HEK293 (cell line): ENCODE measurements around the gene PTPN4.

Source experiments
- CTCF ChIA-PET: fragments of 350-600 bp; formaldehyde crosslinking; extraction: SDS; loops from one replicate; lab custom pipeline; 2021; ENCODE audit warnings: antibody characterized with exemption; lab: Yijun Ruan, JAX
- POLR2A ChIA-PET: fragments of 300-600 bp; formaldehyde crosslinking; extraction: SDS; loops from one replicate; lab custom pipeline; 2020; ENCODE audit warnings: antibody characterized with exemption, inconsistent platforms; lab: Yijun Ruan, JAX
- H3K27ac ChIP-seq: fragments of 200-500 bp; sonication (Bioruptor generic); 2 replicates; pipeline ENCODE4 v1.5.1; 2014; ENCODE audit warnings: low read depth, low read length, control low read depth, inconsistent platforms; ENCODE audit errors: extremely low read depth
- H3K36me3 ChIP-seq, 2 experiments: fragments of 200-500 bp in 1 of 2; sonication (Bioruptor generic) in 1 of 2; 1 replicate in 1 of 2; 2 replicates in 1 of 2; pipeline ENCODE4 v1.5.1; 2014 to 2017; ENCODE audit warnings: inconsistent platforms in 2 of 2, low read length in 2 of 2; ENCODE audit not compliant: control insufficient read depth in 2 of 2, insufficient read depth in 1 of 2
- H3K4me1 ChIP-seq: fragments of 200-500 bp; sonication (Bioruptor generic); 2 replicates; pipeline ENCODE4 v1.5.1; 2014; ENCODE audit warnings: mild to moderate bottlenecking, low read length, inconsistent platforms; ENCODE audit not compliant: control insufficient read depth, insufficient read depth
- H3K4me3 ChIP-seq: 2 replicates; pipeline ENCODE4 v1.5.1; 2011; ENCODE audit warnings: low read depth, mild to moderate bottlenecking, control low read depth, low read length, moderate library complexity
- H3K9me3 ChIP-seq: fragments of 200-500 bp; sonication (Bioruptor generic); 2 replicates; pipeline ENCODE4 v1.5.1; 2014; ENCODE audit warnings: low read depth, low read length, inconsistent platforms; ENCODE audit not compliant: control insufficient read depth, insufficient read depth
- PRDM1 ChIP-seq: fragments of 450-650 bp; formaldehyde crosslinking; IDR thresholded peaks from 2 replicates; pipeline ENCODE4; 2016; ENCODE audit warnings: missing biosample characterization, missing genetic modification characterization
- SCRT1 ChIP-seq: fragments of 450-650 bp; formaldehyde crosslinking; IDR thresholded peaks from 2 replicates; pipeline ENCODE4 v1.5.1; 2016; ENCODE audit warnings: missing biosample characterization, missing genetic modification characterization, borderline replicate concordance
- TCF7L2 ChIP-seq: IDR thresholded peaks from 2 replicates; pipeline ENCODE4 v1.6.1; 2011; ENCODE audit warnings: low read depth, mild to moderate bottlenecking, inconsistent platforms, low read length, moderate library complexity, borderline replicate concordance
- YY2 ChIP-seq: fragments of 450-650 bp; formaldehyde crosslinking; IDR thresholded peaks from 2 replicates; pipeline ENCODE4 v1.5.1; 2016; ENCODE audit warnings: missing biosample characterization, missing genetic modification characterization
- ZNF132 ChIP-seq: fragments of 450-650 bp; formaldehyde crosslinking; IDR thresholded peaks from 2 replicates; pipeline ENCODE4 v1.5.1; 2017; ENCODE audit warnings: missing biosample characterization, missing genetic modification characterization, borderline replicate concordance
- ZNF133 ChIP-seq: fragments of 450-650 bp; formaldehyde crosslinking; IDR thresholded peaks from 2 replicates; pipeline ENCODE4 v1.5.1; 2016; ENCODE audit warnings: missing biosample characterization, missing genetic modification characterization
- ZNF155 ChIP-seq: fragments of 450-650 bp; formaldehyde crosslinking; IDR thresholded peaks from 2 replicates; pipeline ENCODE4 v1.5.1; 2016; ENCODE audit warnings: missing biosample characterization, missing genetic modification characterization
- ZNF335 ChIP-seq: fragments of 450-650 bp; formaldehyde crosslinking; conservative IDR thresholded peaks from 2 replicates; pipeline ENCODE4 v1.5.1; 2016; ENCODE audit warnings: missing biosample characterization, missing genetic modification characterization
- ZNF404 ChIP-seq: fragments of 450-650 bp; formaldehyde crosslinking; IDR thresholded peaks from 2 replicates; pipeline ENCODE4 v1.5.1; 2017; ENCODE audit warnings: missing biosample characterization, missing genetic modification characterization
- ZNF561 ChIP-seq: fragments of 450-650 bp; IDR thresholded peaks from 2 replicates; pipeline ENCODE4 v1.5.1; 2018; ENCODE audit warnings: missing biosample characterization, missing genetic modification characterization, borderline replicate concordance
- ZNF660 ChIP-seq: fragments of 450-650 bp; IDR thresholded peaks from 2 replicates; pipeline ENCODE4 v1.5.1; 2018; ENCODE audit warnings: missing biosample characterization, mild to moderate bottlenecking, missing genetic modification characterization
- ZNF701 ChIP-seq: fragments of 450-650 bp; formaldehyde crosslinking; IDR thresholded peaks from 2 replicates; pipeline ENCODE4 v1.5.1; 2016; ENCODE audit warnings: missing biosample characterization, missing genetic modification characterization
- ZNF843 ChIP-seq: fragments of 450-650 bp; formaldehyde crosslinking; IDR thresholded peaks from 2 replicates; pipeline ENCODE4 v1.5.1; 2016; ENCODE audit warnings: missing biosample characterization, missing genetic modification characterization
- ZXDB ChIP-seq: fragments of 450-650 bp; formaldehyde crosslinking; IDR thresholded peaks from 2 replicates; pipeline ENCODE4 v1.5.1; 2016; ENCODE audit warnings: missing biosample characterization, missing genetic modification characterization
- TF ChIP-seq, protein P1 (sequence below): fragments of 450-650 bp; formaldehyde crosslinking; IDR thresholded peaks from 2 replicates; pipeline ENCODE4 v1.5.1; 2016; ENCODE audit warnings: missing biosample characterization, missing genetic modification characterization
- TF ChIP-seq, protein P2 (sequence below): fragments of 450-650 bp; formaldehyde crosslinking; IDR thresholded peaks from 2 replicates; pipeline ENCODE4 v1.5.1; 2016; ENCODE audit warnings: missing biosample characterization, missing genetic modification characterization, low read depth
- TF ChIP-seq, protein P3 (sequence below): fragments of 450-650 bp; formaldehyde crosslinking; IDR thresholded peaks from 2 replicates; pipeline ENCODE4 v1.5.1; 2016; ENCODE audit warnings: missing biosample characterization, missing genetic modification characterization
- TF ChIP-seq, protein P4 (sequence below): fragments of 450-650 bp; formaldehyde crosslinking; conservative IDR thresholded peaks from 2 replicates; pipeline ENCODE4 v1.5.1; 2016; ENCODE audit warnings: low read depth, missing biosample characterization, missing genetic modification characterization
- TF ChIP-seq, protein P5 (sequence below): fragments of 450-650 bp; formaldehyde crosslinking; IDR thresholded peaks from 2 replicates; pipeline ENCODE4 v1.5.1; 2016; ENCODE audit warnings: missing biosample characterization, missing genetic modification characterization
- TF ChIP-seq, protein P6 (sequence below): fragments of 450-650 bp; formaldehyde crosslinking; IDR thresholded peaks from 2 replicates; pipeline ENCODE4 v1.5.1; 2017; ENCODE audit warnings: missing biosample characterization, missing genetic modification characterization
- TF ChIP-seq, protein P7 (sequence below): fragments of 450-650 bp; formaldehyde crosslinking; IDR thresholded peaks from 2 replicates; pipeline ENCODE4 v1.5.1; 2016; ENCODE audit warnings: missing biosample characterization, missing genetic modification characterization

Gene PTPN4

DNA sequence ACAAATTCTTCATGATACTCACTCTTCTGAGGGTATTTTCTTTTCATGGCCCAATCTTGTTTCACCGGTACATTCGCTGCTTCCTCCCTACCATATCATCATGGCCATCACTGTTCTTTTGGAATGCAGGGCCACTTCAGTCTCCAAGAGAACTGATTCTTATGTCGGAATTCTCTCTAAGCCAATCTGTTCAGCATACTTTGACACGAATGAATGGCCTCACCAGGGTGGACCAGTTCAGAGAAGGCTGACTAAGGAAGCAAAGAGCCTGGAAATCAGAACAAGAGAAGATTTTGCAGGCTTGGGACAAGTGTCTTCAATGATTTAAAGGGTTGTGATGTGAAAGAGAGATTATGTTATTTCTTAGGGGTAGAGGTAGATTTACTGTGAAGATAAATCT, 248.1 kb downstream of the PTPN4 start:
- POLR2A ChIA-PET, result no interaction called here
- TF ChIP-seq ZNF561 (tag by site-specific recombination) (no peak), PRDM1 (tag by site-specific recombination) (no peak), ZNF335 (tag by site-specific recombination) (no peak), YY2 (no peak), ZNF133 (no peak), ZNF660 (tag by site-specific recombination) (no peak), ZNF155 (tag by site-specific recombination) (no peak), ZNF701 (tag by site-specific recombination) (no peak)
- TF ChIP-seq, protein P1, sequence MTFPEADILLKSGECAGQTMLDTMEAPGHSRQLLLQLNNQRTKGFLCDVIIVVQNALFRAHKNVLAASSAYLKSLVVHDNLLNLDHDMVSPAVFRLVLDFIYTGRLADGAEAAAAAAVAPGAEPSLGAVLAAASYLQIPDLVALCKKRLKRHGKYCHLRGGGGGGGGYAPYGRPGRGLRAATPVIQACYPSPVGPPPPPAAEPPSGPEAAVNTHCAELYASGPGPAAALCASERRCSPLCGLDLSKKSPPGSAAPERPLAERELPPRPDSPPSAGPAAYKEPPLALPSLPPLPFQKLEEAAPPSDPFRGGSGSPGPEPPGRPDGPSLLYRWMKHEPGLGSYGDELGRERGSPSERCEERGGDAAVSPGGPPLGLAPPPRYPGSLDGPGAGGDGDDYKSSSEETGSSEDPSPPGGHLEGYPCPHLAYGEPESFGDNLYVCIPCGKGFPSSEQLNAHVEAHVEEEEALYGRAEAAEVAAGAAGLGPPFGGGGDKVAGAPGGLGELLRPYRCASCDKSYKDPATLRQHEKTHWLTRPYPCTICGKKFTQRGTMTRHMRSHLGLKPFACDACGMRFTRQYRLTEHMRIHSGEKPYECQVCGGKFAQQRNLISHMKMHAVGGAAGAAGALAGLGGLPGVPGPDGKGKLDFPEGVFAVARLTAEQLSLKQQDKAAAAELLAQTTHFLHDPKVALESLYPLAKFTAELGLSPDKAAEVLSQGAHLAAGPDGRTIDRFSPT (tag by site-specific recombination), result no peak
- TF ChIP-seq, protein P2, sequence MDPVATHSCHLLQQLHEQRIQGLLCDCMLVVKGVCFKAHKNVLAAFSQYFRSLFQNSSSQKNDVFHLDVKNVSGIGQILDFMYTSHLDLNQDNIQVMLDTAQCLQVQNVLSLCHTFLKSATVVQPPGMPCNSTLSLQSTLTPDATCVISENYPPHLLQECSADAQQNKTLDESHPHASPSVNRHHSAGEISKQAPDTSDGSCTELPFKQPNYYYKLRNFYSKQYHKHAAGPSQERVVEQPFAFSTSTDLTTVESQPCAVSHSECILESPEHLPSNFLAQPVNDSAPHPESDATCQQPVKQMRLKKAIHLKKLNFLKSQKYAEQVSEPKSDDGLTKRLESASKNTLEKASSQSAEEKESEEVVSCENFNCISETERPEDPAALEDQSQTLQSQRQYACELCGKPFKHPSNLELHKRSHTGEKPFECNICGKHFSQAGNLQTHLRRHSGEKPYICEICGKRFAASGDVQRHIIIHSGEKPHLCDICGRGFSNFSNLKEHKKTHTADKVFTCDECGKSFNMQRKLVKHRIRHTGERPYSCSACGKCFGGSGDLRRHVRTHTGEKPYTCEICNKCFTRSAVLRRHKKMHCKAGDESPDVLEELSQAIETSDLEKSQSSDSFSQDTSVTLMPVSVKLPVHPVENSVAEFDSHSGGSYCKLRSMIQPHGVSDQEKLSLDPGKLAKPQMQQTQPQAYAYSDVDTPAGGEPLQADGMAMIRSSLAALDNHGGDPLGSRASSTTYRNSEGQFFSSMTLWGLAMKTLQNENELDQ (tag by site-specific recombination), result no peak
- TF ChIP-seq, protein P3, sequence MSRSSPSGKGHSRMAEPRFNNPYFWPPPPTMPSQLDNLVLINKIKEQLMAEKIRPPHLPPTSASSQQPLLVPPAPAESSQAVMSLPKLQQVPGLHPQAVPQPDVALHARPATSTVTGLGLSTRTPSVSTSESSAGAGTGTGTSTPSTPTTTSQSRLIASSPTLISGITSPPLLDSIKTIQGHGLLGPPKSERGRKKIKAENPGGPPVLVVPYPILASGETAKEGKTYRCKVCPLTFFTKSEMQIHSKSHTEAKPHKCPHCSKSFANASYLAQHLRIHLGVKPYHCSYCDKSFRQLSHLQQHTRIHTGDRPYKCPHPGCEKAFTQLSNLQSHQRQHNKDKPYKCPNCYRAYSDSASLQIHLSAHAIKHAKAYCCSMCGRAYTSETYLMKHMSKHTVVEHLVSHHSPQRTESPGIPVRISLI (tag by site-specific recombination), result no peak
- TF ChIP-seq, protein P4, sequence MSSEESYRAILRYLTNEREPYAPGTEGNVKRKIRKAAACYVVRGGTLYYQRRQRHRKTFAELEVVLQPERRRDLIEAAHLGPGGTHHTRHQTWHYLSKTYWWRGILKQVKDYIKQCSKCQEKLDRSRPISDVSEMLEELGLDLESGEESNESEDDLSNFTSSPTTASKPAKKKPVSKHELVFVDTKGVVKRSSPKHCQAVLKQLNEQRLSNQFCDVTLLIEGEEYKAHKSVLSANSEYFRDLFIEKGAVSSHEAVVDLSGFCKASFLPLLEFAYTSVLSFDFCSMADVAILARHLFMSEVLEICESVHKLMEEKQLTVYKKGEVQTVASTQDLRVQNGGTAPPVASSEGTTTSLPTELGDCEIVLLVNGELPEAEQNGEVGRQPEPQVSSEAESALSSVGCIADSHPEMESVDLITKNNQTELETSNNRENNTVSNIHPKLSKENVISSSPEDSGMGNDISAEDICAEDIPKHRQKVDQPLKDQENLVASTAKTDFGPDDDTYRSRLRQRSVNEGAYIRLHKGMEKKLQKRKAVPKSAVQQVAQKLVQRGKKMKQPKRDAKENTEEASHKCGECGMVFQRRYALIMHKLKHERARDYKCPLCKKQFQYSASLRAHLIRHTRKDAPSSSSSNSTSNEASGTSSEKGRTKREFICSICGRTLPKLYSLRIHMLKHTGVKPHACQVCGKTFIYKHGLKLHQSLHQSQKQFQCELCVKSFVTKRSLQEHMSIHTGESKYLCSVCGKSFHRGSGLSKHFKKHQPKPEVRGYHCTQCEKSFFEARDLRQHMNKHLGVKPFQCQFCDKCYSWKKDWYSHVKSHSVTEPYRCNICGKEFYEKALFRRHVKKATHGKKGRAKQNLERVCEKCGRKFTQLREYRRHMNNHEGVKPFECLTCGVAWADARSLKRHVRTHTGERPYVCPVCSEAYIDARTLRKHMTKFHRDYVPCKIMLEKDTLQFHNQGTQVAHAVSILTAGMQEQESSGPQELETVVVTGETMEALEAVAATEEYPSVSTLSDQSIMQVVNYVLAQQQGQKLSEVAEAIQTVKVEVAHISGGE (tag by site-specific recombination), result no peak
- H3K36me3 ChIP-seq, result no peaks in the 10 kb centered on the region
- no peak overlapping the region for H3K27ac ChIP-seq
- no peaks in the 10 kb centered on the region for H3K4me1 ChIP-seq
- H3K4me3 ChIP-seq, result no peak overlapping the region
- no peaks in the 10 kb centered on the region for H3K9me3 ChIP-seq
- CTCF ChIA-PET, result no interaction called here

DNA sequence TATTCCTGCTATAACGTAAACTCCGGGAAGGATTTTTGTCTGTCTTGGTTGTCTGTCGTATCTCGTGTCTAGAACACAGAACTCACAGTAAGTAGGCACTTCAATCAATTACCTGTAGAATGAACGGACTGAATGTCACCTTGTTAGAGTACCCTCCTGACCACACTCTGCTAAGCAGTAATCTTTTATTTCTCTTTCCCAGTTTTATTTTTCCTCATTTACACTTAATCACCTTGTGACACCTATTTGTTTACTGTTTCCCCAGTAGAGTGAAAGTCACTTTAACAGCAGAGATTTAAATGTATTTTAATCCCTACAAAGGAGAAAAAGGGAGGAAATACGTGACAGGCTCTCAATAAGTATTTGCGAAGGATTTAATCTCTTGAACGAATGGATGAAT, 252.6 kb downstream of the PTPN4 start:
- H3K4me1 ChIP-seq, result no peaks in the 10 kb centered on the region
- CTCF ChIA-PET, result interaction anchor here (0.7 to 1.3 kb wide), 4 partner anchors 157 to 259 kb away, joined by 3 to 5 read pairs (median 5); partner anchors contain the start of gene PTPN4
- peak; percentile 47; the same call in 1 of the 2 replicates for TF ChIP-seq ZNF335 (tag by site-specific recombination)
- TF ChIP-seq ZXDB, result no peak
- TF ChIP-seq, protein P5, sequence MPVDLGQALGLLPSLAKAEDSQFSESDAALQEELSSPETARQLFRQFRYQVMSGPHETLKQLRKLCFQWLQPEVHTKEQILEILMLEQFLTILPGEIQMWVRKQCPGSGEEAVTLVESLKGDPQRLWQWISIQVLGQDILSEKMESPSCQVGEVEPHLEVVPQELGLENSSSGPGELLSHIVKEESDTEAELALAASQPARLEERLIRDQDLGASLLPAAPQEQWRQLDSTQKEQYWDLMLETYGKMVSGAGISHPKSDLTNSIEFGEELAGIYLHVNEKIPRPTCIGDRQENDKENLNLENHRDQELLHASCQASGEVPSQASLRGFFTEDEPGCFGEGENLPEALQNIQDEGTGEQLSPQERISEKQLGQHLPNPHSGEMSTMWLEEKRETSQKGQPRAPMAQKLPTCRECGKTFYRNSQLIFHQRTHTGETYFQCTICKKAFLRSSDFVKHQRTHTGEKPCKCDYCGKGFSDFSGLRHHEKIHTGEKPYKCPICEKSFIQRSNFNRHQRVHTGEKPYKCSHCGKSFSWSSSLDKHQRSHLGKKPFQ (tag by site-specific recombination), result no peak
- TF ChIP-seq, protein P6, sequence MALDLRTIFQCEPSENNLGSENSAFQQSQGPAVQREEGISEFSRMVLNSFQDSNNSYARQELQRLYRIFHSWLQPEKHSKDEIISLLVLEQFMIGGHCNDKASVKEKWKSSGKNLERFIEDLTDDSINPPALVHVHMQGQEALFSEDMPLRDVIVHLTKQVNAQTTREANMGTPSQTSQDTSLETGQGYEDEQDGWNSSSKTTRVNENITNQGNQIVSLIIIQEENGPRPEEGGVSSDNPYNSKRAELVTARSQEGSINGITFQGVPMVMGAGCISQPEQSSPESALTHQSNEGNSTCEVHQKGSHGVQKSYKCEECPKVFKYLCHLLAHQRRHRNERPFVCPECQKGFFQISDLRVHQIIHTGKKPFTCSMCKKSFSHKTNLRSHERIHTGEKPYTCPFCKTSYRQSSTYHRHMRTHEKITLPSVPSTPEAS (tag by site-specific recombination), result no peak
- no peak for TF ChIP-seq TCF7L2
- 0 out of 2 replicates have a peak, but pooled peaks have one; percentile 26 for TF ChIP-seq SCRT1 (tag by site-specific recombination)
- no peak for TF ChIP-seq ZNF843 (tag by site-specific recombination)
- no peak for TF ChIP-seq ZNF404 (tag by site-specific recombination)
- TF ChIP-seq, protein P7, sequence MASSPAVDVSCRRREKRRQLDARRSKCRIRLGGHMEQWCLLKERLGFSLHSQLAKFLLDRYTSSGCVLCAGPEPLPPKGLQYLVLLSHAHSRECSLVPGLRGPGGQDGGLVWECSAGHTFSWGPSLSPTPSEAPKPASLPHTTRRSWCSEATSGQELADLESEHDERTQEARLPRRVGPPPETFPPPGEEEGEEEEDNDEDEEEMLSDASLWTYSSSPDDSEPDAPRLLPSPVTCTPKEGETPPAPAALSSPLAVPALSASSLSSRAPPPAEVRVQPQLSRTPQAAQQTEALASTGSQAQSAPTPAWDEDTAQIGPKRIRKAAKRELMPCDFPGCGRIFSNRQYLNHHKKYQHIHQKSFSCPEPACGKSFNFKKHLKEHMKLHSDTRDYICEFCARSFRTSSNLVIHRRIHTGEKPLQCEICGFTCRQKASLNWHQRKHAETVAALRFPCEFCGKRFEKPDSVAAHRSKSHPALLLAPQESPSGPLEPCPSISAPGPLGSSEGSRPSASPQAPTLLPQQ (tag by site-specific recombination), result no peak
- TF ChIP-seq ZNF132 (tag by site-specific recombination), result no peak
- TF ChIP-seq YY2, result no peak

More for the DNA sequence above, 252.6 kb downstream of the PTPN4 start:
- H3K9me3 ChIP-seq, result no peaks in the 10 kb centered on the region
- H3K27ac ChIP-seq, result no peak overlapping the region; the same call in 1 of the 2 replicates
- H3K4me3 ChIP-seq, result peak overlapping the region; percentile 81
- H3K36me3 ChIP-seq, result no peaks in the 10 kb centered on the region
- POLR2A ChIA-PET, result interaction anchor here (0.5 to 1.9 kb wide), 16 partner anchors 9 to 302 kb away, joined by 3 to 8 read pairs (median 3); partner anchors contain the start of genes PTPN4 and RALB
